Stimulated activated CD8-positive, alpha-beta memory T cell treated with anti-CD3 and anti-CD28 coated beads, Interleukin-7, amount 100 ng/mL, for 24 hours (primary cell): ENCODE data around the gene LVRN.

Source experiments
- DNase-seq: peaks from one replicate; pipeline ENCODE4 v3.0.0-alpha.2; 2020; ENCODE audit warnings: low read depth

The LVRN gene

DNA sequence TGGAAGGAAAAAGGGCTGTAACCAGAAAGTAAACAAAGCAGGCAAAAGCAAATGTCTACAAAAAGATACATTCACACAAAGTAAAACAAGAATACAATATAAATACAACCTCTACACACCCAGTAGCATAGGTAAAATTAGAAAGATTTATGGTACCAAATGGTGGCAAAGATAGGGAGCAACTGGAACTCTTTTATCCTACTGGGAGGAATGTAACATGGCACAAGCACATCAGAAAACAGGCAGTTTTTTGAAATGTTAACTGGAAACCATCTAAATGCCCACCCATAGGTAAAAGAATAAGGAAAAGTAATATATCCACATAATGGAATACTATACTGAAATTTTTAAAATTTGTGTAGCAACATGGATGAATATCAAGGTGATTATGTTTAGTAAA is 61.3 kb downstream of the LVRN start:
- no peak for DNase-seq

DNA sequence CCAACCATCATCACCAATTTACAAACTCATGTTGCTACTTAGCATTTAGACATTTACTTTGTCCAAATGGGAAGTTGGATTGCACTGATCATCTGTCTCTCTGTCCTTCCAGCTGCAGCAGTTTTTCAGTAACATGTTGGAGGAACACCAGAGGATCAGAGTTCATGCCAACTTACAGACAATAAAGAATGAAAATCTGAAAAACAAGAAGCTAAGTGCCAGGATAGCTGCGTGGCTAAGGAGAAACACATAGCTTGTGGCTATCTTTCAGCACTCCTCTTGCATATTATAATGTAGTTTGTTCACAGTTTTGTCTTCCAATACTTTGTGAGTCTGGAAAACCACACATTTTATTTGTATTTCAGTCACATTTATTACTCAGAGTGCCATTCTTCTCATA is 63.6 kb downstream of the LVRN start:
- DNase-seq: no peak

DNA sequence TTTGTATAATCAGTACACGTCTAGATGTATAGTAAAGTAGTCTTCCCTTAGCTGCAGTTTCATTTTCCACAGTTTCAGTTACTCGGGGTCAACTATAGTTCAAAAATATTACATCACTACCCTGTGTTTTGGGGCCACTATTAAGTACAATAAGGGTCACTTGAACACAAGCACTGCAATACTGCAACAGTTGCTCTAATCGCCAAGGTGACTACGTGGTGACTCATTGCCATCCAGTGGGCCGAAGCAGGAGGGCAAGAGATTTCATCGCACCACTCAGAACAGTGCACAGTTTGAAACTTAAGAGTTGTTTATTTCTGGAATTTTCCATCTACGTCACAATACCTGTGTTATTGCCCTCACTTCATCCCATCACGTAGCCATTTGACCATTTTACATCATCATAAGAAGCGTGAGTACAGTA is 69.8 kb downstream of the LVRN start, which contains the start of gene ARL14EPL:
Gene ARL14EPL, plus strand, starts transcription at position 379 of the 424 bp plus-strand sequence. CDS start 18,994 bp downstream, outside the sequence.
- DNase-seq: no peak

DNA sequence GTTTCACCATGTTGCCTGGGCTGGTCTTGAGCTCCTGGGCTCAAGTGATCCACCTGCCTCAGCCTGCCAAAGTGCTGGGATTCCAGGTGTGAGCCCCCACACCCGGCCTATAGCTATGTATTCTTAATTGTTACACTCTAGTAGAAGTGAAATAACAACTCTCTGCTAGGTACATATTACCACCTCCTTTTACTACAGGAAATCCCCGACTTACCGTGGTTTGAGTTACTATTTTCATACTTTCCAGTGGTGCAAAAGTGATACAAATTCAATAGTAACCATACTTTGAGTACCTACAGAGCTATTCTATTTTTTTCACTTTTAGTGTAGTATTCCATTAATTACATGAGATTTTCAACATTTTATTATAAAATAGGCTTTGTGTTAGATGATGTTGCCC is 70.7 kb downstream of the LVRN start:
- DNase-seq: no peak

DNA sequence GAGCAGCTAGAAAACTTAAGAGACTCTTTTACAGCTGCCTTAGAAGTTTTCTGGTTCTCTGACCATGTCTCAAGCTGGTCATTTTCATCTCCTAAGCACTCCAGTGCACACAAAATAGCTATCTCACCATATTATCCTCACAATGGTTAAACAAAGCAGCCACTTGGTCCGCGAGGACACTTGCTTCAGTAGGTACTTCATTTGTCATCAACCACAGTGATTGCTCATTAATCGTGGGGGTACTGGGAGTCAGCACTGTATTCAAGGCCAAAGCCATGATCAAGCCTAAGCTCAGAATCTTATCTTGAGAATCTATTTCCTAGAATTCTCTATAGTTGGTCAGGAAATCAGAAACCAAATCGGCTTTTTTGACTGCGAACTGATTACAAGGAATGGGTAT is 72.8 kb downstream of the LVRN start:
- DNase-seq: no peak

DNA sequence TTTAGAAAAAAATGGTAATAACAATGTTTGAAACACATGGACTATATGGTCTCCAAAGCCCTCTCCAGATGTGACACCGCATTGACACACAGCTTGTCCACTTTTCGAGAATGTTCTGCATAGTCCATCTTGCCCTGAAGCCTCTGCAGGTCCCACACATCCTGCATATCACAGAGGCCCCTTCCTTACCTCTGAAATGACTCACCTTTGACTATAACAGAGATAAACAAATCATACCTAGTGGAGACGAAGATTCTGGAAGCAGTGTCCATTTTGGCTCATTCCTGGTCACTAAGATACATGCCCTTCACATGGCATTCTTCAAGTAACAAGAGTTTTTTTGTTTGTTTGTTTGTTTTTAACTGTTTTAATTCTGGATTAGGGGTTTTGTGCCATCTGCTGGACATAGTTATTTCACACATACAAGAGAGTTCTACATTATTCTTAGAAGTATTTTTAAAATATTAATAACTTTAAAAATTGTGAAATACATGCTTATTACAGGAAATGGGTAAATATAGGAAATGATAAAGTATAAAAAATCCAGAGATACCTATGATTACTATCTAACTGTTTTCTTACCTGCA is 75.1 kb downstream of the LVRN start:
- DNase-seq: no peak

DNA sequence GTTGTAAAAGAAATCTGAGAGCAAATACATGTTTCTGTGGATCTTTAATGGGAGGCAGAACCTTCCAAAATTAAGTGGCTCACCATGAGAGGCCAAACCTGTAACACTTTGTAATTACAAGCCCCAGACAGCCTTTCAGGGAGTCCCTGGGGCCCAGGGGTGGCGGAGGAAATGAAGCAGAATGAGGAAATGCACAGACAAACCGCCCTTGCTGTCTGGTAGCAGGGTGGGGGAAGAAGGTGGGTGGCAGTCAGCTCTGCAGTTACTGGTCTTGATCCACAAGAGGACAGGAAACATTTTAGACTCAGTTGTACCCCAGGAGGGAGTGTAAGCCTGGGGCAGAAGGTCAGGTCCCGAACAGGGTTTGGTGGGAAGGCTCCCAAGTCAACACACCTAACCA is 76.5 kb downstream of the LVRN start:
- no peak for DNase-seq

DNA sequence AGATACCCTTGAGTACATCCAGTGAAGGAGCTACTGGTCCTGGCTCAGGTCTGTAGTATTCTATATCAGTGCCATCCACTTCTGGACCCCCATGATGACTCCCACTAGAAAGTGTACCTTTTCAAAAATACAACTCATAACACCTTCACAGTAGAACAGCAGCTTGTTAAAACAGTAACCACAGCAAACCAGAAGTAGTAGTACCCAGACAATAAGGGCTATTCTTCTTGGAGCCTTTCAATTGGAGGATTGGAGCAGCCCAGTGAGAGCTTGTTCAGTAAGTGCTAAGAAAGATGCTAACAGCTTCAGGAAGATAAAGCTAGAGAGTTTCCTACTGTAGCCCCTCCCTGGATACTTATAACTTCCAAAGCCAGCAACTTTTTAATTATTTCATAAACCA is 80.1 kb downstream of the LVRN start:
- DNase-seq: no peak

DNA sequence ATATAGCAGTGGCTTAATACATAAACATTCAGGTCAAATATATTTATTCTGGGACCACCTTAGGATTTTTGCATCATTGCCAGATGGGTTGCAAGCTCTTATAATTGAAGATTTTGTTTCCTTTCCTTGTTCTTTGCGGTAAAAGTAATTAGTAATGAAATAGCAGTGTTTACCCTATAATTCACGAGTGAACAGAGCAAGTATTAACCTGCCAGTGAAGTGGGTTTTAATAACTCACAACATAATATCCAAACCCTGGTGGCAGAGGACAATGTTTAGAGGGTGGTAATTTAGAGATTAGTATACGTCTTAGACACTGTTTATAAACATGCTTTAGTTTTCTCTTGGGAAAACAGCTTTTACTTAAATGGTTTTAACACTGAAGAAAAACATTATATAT is 81.8 kb downstream of the LVRN start:
- DNase-seq: no peak

DNA sequence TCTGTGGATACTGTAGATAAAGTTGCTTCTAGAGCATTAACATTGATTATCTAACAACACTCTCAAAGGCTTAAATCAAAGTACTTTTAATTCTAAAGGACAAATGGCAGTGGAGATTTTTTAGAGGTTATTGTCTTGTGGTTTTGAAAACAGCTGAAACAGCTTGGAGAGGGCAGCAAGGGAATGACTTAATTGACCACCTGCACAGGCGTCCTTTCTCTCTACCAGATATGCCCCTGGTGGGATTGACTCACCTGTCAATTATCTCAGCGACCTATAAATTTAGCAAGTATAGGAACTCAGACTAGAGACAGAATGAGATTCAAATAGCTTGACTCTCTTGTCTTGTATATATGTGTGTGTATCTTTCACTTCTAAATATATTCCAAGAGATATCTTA is 83.5 kb downstream of the LVRN start:
- DNase-seq: no peak

DNA sequence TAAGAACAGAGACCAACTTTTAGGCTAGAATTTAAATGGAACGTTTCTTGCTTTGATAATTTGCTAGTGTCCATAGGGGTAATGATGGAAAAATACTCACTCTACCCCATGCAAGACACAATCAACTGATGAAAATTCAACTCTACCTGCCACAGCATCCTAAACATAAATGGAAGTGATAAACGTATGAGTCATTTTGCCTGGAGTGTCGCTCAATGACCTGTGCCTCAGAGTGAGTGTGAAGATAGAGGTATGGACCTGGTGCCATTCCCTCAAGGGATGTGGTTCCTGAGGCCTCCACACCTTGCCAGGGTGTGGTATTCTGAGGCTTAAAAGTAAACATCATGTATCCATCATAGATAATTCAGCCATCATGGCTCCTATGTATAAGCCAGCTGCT is 84.0 kb downstream of the LVRN start:
- DNase-seq: no peak

DNA sequence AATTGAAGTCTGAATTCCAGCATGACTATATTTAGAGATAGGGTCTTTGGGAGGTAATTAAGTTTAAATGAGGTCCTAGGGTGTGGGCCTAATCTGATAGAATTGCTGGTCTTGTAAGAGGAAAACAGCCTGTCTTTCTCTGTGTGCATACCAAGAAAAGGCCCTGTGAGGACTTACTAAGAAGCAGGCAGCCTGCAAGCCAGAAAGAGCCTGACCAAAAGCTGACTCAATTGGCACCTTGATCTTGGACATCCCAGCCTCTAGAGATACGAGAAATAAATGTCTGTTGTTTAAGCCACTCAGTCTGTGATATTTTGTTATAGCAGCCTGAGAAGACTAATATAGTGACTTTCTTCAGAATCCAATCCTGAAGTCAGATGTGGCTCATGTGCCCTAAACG is 84.5 kb downstream of the LVRN start:
- DNase-seq: no peak

DNA sequence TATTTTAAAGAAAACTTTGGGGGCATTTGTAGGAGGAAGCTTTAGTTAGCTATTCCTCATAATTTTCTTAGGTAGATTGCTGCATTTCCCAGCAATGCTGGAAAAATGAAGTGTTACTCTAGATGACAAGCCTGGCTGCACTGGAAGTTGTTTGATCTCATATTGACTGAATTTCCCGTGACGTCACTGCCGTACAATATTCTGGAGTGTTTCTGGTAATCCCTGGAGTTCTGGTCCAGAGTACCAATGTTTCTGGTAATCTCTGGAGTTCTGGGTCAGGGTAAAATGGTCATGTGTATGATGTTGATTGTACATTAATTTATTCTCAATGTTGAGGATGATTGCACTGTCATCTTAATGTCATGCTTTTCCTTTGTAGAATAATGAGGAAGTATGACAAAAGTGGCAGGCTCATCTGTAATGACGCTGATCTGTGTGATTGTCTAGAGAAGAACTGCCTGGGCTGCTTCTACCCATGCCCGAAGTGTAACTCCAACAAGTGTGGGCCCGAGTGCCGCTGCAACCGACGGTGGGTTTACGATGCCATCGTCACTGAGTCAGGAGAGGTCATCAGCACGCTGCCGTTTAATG is 96.2 kb downstream of the LVRN start:
- no peak for DNase-seq

DNA sequence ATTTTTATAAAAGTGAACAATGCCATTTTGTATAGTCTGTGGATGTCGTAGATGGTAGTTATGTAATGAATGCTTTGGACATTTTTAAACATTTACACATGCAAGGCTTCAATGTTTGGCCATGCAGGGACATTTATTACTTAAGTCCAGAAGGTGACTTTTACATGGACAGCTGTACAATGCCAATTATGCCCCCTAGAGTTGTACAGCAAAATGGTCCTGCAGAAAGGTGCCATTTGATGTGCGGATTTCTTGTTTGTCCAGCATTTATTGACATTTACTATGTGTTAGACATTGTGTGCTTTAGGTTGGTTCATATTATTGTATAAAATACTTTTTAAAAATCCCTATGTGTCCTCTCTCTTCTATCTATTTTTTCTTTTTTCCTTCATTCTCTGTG is 100.1 kb downstream of the LVRN start:
- no peak for DNase-seq

DNA sequence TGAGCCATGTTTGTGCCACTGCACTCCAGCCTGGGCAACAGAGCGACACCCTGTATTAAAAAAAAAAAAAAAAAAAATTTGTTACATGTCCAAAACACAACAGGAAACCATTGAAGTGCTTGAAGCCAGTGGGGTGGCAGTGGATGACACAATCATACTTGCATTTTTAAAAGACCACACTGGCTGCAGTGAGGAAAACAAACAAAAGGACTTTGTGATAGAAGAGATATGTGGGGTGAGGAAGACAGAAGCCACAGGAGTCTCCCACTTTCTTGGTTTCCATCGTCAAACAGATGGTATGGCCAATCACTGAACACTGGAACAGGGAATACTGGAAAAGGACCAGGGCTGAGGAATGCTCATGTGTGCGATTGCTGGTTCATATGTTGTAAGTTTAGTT is 101.7 kb downstream of the LVRN start:
- DNase-seq: no peak

DNA sequence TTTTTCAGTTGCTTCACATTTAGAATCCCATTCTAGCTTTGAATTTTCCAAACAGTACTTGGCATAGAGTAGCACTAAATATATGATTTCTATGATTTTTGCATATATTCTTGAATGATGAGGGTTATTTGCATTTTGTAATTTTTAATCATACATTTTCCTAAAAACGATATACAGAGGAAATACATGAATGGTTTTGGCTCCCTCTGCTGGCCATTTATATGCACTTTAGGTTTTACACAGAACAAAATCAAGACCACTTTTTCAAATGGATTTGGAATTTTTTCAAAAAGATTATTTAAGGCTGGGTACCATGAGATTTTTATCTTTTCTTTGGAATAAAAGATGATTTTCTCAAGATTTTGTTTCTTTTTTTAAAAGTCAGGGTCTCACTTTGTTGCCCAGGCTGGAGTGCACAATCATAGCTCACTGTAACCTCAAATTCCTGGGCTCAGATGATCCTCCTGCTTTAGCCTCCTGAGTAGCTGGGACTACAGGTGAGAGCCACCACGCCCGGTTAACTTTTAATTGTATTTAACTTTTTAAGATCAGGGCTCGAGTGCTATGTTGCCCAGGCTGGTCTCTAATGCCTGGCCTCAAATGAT is 105.9 kb downstream of the LVRN start:
- DNase-seq: no peak

DNA sequence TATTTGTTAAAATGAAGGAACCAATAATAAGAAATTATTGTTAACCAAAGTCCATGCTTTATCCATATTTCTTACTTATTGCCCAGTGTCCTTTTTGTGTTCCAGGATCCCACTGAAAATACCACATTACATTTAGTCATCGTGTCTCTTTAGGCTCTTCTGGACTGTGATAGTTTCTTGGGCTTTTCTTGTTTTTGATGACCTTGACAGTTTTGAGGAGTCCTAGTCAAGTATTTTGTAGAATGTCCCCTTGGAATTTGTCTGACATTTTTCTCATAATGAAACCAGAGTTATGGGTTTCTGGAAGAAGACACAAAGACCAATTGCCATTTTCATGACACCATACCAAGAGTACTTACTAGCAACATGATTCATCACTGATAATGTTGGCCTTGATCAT is 108.9 kb downstream of the LVRN start:
- no peak for DNase-seq

DNA sequence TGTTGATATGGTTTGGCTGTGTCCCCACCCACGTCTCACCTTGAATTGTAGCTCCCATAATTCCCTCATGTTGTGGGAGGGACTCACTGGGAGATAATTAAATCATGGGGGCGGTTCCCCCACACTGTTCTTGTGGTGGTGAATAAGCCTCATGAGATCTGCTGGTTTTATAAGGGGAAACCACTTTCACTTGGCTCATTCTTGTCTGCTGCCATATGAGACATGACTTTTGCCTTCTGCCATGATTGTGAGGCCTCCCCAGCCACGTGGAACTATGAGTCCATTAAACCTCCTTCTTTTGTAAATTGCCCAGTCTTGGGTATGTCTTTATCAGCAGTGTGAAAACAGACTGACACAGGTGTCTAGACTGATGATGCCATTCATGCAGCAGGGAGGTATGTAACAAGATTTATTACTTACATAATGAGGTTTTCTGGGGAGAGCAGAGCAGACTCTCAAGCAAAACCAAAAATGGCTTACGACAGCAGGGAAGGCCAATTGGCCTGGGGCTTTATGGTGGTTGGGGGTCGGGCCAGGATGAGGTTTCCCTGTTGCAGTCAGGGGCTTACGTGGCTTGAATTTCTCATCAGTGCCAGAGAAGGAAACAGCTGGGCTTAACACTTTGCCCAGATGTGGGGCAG is 113.0 kb downstream of the LVRN start:
- DNase-seq: no peak

DNA sequence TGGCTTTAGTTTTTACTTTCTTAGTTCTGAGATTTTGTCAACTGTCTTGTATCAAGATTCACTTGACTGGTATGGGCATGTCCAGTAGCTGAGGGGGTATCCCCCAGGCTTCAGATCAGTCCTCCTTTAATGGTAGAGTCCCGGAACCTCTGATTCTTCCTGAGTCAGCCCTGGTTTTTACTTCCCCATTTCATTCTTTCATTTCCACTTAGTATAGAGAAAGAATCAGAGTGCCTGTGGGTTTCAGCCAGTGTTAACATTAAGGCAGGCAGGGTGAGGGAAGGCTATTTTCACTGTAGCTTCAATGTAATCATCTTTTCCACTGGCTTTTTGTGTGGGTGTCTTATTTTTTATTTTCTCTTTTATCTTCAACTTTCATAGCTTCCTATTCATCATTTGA is 114.2 kb downstream of the LVRN start:
- no peak for DNase-seq
